ENCODE measurements around the gene SPATA4.
"Not testable (repeated sequence)": the region's sequence is repeated elsewhere in the genome, so short reads cannot be mapped to it uniquely, and the experiment has no call there.

Gene SPATA4

DNA sequence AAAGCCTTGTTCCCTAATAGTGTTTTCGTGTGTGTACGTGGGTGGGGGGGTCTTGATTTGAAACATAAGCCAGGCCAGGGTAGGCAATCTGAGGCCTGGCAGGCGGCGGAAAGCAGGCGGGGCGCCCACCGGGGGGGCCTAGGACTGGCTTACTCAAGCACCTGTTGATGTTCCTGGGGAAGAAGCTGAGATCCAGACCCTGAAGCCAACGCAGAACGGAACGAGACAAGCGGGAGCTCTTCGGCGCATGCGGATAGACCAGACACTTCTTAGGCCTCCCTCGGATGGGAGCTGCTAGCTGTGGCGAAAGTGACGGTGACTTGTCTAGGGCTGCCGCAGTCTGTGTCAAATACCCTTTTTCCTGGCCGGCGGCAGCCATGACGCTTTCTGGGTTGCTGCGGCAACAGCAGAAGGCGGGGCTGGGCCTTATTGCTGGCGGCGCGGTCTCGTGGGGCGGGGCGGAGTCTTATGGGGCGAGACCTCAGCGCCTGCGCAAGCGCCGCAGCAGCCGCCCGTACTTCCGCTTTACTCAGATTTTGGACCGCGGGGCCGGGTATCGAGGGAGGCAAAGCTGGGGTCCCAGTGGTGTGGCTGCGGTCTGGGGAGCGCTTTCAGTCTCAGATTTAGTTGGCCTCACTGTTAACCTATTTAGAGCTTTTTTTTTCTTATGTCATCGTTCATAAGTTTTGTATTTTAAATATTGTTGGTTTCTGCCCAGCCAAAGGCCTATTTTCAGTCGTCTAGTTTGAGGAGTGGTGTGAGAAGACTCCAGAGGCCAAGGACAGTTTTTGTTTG is at the start of gene SPATA4:
Gene SPATA4, minus strand, starts transcription at position 402 of the 795 bp plus-strand sequence. Its CDS starts 23 bp downstream, at position 379.
- peak; percentile 93 for DNase-seq (ENCODE audit: low read depth in 2 of 2)

DNA sequence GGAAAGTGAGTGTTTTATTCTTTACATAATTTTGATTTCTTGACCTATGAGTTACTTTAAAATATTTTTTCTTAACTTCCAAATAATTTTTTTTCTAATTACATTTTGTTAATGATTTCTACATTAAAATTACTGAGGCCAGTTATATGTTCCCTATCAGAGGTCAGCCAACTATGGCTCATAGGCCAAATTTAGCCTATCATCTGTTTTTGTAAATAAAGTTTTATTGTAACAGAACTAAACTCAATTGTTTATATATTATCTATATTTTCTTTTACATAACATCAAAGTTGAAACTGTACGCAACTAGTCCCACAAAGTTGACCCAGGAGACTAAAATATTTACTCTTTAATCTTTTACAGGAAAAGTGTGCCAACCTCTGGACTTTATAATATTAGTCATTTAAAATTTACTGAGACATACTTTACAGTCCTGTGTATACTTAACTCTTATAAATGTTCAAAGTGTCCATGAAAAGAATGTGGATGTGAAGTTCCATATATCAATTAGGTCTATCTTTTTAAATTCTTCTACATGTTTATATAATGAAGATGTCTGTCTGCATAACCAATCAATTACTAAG is 47.5 kb upstream of the SPATA4 start:
- no peak for DNase-seq (ENCODE audit: low read depth in 2 of 2)

DNA sequence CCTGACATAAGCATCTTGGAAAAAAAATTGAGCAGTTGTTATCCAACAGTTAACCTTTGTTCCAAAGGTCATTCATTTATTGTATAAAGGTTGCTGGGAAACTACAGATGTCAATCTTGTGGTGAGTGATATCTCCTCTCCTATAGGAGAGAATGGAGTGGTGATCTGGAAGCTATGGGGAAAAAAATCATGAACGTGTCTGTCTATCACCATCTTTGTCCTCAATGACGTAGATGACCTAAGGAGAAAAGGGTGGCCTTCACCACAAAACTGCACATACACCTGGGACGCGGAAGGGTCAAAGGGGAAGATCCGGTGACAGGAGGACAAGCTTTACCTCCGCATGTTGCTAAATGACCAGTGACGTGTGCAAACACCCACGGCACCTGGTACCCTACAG is 46.3 kb upstream of the SPATA4 start:
- DNase-seq (ENCODE audit: low read depth in 2 of 2) = no peak

DNA sequence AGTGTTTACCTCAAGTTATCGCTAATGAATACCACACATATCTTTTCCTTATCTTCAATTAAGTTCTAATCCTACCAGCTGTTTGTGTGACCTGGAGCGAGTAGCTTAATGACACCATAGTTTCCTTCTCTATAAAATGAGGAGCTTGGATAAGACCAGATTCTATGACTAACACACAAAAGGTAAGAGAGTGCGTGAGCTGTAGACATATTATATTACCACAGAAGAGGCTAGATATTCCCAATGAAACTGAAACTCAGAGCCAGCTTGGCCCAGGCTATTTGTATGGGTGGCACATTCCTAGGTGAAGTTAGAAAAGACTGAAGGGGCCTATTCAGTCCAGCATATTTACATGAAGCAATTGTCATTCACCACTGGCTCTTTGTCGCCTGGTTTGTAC is 43.4 kb upstream of the SPATA4 start:
- DNase-seq (ENCODE audit: low read depth in 2 of 2) = no peak

DNA sequence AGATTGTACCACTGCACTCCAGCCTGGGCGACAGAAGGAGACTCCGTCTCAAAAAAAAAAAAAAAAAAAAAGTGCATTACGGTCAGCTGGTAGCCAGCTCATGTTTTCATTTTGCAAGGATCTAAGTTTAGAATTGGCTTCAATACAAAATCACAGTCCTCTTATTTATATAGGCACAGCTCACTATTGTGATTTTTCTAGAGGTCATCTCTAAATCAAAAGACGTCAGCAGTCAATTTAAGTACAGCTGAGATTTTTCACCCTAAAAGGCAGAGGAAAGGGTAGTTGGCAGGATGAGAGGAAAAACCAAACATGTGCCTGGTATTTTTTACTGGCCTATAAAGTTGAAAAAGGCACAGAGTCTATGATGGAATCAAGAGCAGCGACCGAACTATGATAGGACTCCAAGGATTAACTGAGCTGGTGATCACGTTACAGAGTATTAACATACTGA is 42.8 kb upstream of the SPATA4 start:
- no peak for DNase-seq (ENCODE audit: low read depth in 2 of 2)

DNA sequence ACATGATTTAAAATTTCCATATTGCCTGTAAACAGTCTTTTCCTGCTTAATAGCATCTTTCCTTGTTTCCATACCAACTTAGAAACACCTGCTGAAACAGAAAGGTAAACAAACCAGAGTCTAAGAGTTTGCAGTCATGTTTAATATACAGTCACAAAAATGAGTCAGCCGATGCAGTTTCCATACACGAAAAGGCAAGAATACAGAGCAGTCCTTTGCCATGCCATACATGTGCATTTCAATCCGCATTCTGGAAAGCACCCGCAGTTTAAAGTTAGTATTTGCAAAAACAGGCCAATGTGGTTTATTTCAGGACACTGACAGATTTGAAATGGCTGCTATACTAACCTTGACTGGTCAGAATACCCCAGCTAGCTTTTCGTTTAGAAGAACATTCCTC is 41.6 kb upstream of the SPATA4 start:
- no peak for DNase-seq (ENCODE audit: low read depth in 2 of 2)

DNA sequence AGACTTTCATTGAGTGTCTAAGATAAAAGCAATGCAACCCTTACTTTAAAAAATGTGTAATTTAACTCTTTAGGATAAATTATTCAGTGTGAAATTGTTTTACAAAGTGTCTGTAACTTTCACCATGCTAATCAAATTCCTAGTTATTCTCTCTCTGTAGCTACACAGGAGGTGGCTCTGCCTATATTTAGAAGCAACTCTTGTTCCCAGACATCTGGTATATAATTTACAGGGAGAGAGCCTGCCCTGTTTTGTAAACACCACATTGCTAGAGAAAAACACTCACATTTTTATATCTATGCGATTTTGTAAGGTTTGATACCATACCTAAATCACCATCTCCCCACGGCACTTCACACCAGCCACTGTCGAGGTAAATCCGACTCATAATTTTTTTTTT is 35.5 kb upstream of the SPATA4 start:
- no peak for DNase-seq (ENCODE audit: low read depth in 2 of 2)

DNA sequence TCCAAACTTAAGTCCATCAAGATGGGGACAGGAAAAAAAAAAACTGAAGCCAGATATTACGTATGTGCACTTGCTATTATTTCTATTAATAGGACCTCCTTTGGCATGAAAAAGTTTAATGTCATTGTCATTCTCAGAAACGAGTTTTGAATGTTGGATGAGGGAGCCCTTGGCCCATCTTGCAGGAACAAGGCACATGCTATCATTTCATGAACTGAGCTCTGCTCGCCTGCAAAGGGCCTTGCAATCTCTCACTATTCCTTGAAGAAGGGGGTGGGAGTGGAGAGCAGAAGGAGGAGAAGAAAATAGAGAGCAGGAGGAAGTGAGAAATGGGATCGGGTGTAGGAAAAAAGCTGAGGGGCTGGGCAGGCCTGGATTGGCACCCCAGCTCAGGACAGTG is 34.3 kb upstream of the SPATA4 start:
- DNase-seq (ENCODE audit: low read depth in 2 of 2) = no peak

DNA sequence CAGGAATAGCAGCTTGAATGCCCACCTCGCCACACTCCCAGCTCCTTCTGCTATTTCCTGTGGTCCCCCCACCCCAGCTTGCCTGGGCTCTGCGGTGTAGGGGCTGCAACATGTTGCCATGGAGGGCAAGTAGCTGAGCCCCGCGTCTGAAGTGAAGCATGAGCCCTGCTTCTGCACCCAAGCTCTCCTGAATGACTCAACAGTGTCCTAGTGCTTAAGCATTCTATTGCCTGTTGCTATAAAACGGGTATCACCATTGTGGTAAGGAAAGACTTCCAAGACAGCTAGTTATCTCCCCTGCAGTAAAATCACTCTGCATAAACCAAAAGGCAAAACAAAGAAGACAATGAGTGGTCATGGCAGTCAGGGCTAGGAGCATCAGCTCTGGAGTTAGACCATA is 31.4 kb upstream of the SPATA4 start:
- DNase-seq (ENCODE audit: low read depth in 2 of 2) = no peak

DNA sequence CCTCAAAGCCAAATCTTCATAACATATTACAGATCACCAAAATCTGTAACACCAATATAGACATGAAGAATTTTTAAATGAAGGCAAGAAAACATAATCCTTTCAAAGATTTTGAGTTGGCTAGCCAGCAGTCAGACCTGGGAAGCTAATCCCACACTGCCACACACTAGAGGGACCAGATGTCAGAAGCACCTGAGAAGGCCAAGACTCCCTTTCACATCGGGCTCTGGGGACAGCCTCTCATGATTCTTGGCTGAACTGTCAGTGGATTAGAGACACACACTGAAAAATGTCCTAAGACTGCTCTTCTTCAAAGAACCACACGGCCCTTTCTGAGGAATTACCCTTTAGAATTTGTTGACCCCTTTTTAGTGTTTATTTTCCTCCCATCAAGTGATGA is 28.2 kb upstream of the SPATA4 start:
- DNase-seq (ENCODE audit: low read depth in 2 of 2) = no peak

DNA sequence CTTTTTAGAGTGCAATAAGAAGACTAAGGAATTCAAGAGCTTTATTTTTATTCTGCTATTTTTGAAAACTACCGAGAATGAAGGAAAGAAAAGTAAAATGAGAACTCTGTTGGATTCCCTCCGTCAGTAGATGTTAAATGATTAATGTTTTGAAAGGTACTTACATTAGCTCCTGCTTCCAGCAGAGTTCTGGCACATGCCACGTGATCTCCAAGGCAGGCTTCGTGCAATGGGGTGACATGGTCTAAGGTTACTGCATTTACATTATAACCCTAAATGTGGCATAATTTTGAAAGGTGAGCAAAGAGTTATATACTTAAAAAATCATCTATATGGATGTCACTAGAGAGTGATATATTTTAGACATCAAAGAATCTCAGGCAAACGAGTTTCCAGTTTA is 26.8 kb upstream of the SPATA4 start:
- no peak for DNase-seq (ENCODE audit: low read depth in 2 of 2)

DNA sequence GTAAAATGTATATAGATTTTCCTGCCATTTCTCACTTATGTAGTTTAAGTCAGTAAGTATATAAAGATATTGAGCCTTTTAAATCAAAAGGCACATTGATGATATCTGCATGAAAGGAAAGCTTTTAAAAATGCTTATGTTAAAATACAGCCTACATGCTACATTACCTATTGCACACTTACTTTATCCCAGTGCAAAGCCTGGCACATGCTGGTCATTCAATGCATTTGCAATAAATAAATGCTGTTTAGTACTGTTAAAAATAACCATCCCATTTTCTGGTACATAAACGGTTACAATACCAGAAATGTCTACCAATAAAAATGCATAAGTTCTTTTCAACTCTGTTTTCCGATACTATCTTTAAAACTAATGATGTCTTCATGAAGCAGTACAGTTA is 22.1 kb upstream of the SPATA4 start:
- no peak for DNase-seq (ENCODE audit: low read depth in 2 of 2)

DNA sequence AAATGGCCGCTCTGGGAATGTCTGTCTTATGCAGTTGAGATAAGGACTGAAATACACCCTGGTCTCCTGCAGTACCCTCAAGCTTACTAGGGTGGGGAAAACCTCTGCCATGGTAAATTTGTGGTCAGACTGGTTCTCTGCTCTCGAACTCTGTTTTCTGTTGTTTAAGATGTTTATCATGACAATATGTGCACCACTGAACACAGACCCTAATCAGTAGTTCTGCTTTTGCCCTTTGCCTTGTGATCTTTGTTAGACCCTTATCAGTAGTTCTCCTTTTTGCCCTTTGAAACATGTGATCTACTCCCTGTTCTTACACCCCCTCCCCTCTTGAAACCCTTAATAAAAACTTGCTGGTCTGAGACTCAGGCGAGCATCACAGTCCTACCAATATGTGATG is 17.0 kb upstream of the SPATA4 start:
- DNase-seq (ENCODE audit: low read depth in 2 of 2) = not testable (repeated sequence)

DNA sequence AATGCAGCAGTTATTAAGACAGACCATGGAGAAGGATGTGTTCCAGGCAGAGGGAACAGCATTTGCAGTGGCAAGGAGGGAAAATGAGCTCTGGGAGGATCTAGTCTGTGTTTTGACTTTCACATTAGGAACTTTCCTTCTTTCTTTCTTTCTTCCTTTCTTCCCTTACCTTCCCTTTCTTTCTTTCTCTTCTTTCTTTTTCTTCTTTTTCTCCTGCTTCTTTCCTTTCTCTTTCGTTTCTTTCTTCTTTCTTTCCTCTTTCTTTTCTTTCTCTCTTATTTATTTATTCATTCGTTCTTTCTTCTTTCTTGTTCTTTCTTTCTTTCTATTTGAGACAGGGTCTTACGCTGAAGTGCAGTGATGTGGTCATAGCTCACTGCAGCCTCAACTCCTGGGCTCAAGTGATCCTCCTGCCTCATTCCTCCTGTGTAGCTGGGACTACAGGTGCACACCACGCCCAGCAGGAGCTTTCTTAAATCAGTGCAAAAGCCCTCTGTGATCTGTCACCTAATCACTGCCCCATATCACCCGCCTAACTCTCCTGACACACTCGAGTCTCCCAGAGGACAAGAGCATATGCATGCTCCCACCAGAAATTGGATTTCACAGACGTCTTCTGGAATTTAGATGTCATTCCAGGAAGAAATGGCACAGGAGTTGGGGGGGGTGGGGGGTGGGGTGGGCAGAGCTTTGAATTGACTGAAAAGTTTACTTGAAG is 15.4 kb upstream of the SPATA4 start:
- DNase-seq (ENCODE audit: low read depth in 2 of 2) = no peak

DNA sequence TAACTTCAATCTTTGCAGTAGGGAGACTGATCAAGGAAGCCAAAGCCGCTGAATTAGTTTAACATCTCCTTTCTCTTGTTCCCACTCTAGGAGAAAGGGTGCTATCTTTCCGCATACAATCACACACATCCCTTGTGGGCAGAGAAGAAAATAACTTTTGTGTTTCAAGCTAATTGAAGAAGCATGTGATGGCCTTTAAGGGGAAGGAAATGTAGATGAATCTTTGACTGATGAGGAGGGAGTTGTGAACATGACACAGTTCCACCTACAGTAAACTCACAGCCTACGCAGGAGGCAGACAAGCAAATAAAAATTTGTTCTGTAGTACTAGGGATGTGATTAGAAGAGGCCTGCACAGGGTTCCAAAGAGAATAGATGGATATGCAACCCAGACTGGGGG is 14.7 kb upstream of the SPATA4 start:
- DNase-seq (ENCODE audit: low read depth in 2 of 2) = no peak

DNA sequence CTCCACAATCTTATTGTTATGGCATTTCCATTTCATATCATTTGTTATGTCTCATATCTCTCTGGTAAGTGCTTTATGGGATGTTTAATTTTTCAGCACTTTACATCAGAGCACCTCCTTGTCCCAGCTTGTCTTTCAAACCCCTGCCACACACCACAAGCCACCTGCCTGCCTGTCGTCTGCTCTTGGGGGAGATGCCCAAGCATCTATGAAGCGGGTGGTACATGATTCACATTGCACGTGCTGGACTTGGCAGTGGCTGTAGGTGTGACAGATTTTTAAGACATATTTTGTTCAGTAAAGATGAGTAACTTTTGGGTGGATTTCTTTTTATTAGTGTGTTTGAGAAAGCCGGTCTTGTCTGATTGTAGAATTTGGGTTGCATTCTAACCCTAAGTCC is 14.2 kb upstream of the SPATA4 start:
- DNase-seq (ENCODE audit: low read depth in 2 of 2) = no peak

DNA sequence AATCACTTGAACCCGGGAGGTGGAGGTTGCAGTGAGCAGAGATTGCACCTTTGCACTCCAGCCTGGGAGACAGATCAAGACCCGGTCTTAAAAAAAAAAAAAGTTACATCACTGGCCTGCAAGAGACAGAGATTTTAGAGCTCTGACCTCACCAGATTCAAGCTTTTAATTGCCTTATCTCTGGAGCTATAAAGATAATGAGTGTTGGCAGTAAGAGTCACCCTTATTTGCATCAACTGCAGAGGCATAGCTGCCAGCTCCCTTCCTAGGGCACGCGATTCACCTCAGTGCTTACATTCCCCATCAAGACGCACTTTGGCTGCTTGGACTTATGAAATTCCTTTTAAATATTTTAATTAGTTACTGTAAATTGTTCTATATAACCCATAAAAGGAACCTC is 12.5 kb upstream of the SPATA4 start:
- DNase-seq (ENCODE audit: low read depth in 2 of 2) = no peak

DNA sequence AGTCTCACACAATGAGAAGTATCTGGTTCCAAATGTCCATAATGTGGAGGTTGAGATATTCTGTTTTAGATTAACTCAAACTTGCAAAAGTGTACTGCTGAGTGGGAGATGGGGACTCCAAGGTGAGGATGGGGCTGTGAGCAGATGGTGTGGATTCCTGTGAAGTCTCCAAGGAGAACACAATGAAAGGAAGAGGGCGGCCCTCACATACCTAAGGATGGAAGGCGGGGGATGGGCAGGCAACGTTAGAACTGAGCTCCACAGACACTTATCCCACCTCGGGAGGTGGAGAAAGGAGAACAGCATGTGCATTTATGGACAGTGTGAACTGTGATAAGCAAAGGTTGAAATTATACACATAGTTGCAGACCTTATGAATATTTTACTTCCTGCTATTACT is 9.9 kb upstream of the SPATA4 start:
- no peak for DNase-seq (ENCODE audit: low read depth in 2 of 2)

DNA sequence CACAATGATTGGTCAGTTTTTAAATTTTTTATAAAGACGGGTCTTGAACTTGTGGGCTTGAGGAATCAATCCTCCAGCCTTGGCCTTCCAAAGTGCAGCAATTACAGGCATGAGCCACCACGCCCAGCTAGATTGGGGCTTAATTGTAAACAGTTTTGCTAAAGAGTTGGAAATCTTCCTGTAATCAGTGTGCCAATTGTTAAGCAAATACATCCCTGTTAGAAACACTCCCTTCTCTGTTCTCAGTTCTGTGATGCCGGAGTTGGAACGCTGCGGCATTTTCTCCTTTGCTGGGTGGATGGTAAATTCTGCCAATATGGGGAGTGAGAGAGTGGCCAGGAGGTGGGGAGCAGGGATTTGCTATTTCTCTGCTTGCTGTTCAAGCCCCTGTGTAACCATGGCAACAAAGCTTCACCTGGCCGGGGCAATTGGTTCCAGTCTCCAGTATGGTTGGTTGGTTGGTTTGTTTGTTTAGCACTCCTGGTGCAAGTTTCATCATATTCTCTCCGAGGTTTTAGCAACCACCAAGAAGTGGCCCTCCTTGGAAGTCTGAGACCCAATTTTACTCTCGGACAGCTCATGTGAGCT is 3.0 kb upstream of the SPATA4 start:
- DNase-seq (ENCODE audit: low read depth in 2 of 2) = no peak

DNA sequence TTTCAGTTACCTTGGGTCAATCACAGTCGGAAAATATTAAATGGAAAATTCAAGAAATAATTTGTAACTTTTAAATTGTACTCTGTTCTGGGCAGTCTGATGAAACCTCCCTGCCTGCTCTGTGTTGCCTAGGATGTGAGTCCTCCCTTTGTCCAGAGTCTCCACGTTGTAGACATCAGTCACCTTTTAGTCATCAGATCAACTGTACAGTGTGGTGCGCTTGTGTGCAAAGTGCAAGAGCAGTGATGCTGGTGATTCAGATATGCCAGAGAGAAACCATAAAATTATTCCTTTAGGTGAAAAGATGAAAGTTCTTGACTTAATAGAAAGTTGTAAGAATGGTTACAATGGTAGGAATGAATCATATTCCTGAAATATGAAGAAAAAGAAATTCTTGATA is 1.4 kb downstream of the SPATA4 start:
- peak in 1 of 2 donors; percentile 31 for DNase-seq (ENCODE audit: low read depth in 2 of 2)

DNA sequence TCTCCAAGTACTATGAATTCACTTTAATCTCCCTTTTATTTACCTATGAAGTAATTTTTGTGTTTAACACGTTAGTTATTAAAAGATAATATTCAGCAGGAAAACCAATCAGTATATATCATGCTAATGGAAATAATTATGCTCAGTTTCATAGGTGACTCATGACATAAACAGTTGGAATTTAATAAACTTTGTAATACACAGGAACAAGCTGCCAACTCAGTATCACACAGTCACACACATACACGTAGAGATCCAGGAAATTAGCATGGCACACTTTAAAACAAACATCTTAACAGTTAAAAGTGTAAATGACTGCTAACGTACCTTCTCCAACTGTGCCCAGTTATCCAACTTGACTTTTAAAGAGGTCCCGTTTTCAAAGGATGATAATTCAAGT is 2.3 kb downstream of the SPATA4 start:
- DNase-seq (ENCODE audit: low read depth in 2 of 2) = no peak

DNA sequence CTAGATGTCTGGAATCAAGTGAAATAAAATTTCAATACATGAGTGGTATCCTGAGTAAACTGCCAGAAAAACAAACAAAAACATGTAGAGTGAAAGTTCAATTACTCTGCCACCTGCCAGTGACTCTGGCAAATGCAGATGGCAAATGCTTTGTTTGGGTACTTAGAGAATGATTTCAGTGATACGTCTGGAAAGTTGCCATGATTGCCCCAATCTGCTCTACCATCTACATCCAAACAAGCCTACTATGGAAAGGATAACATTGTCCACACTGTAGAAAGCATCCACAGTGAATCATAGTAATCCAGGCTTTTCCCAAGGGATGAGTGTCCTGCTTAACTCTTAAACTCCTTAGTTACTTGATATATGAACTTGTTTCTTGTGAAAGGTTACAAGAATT is 3.4 kb downstream of the SPATA4 start:
- DNase-seq (ENCODE audit: low read depth in 2 of 2) = no peak
